ENCODE data around the gene CXCL17. TPM values are rescaled to one million over a fixed set of nuclear protein-coding genes. Genes with fewer than 3 reads are reported as not detected.

Gene CXCL17
- polyA plus RNA-seq, 1 donor (not counting 4 experiments of a cell fraction or from before 2014, with no cell fraction given), result not detected

- no peaks in the 10 kb centered on the region for H3K36me3 ChIP-seq (ENCODE audit: control insufficient read depth in 2 of 2, extremely low read depth in 1 of 2, insufficient read depth in 2 of 2, low read length in 2 of 2)
- H3K9me3 ChIP-seq (ENCODE audit: control insufficient read depth, low read depth, low read length), result no peaks in the 10 kb centered on the region
- H3K9ac ChIP-seq (ENCODE audit: control insufficient read depth, extremely low read depth, insufficient read depth, low read length), result no peak overlapping the region
- FAIRE-seq (no peak), DNase-seq (ENCODE audit: low read depth, low spot score) (no peak)
- no peaks in the 10 kb centered on the region for H3K79me2 ChIP-seq (ENCODE audit: control insufficient read depth, insufficient read depth, low read length)
- no peak overlapping the region for H3K27ac ChIP-seq (ENCODE audit: control insufficient read depth, insufficient read depth, low read length)
- TF ChIP-seq CTCF (optimal IDR thresholded peaks at IDR 0.05 in 1 of 3, IDR thresholded peaks at IDR 0.05 in 1 of 3, conservative IDR thresholded peaks at IDR 0.05 in 1 of 3; ENCODE audit: extremely low read depth in 1 of 3, insufficient read depth in 2 of 3, low read length in 3 of 3) (no peak), EZH2 (IDR thresholded peaks at IDR 0.05; ENCODE audit: low read length) (no peak)
- H4K20me1 ChIP-seq (ENCODE audit: control insufficient read depth, extremely low read depth, insufficient read depth, low read length), result no peaks in the 10 kb centered on the region
- dilution Hi-C loops (cut with MboI; ENCODE audit: extremely low pct_ligation_motif_present, low sequenced_read_pairs), result no loop called here
- H3K4me1 ChIP-seq (ENCODE audit: control insufficient read depth, extremely low read depth, insufficient read depth, low read length), result peaks cover 5% of the 10 kb centered on the region
- no peak overlapping the region for H3K4me2 ChIP-seq (ENCODE audit: control insufficient read depth, extremely low read depth, insufficient read depth, low read depth, low read length)
- no peak overlapping the region for H2AFZ ChIP-seq (ENCODE audit: control insufficient read depth, low read length)
- peaks cover 6% of the 10 kb centered on the region for H3K27me3 ChIP-seq (ENCODE audit: control insufficient read depth, extremely low read depth, insufficient read depth, low read length)
- no peak overlapping the region for H3K4me3 ChIP-seq (ENCODE audit: control insufficient read depth in 2 of 3, extremely low read depth in 1 of 3, insufficient read depth in 2 of 3, low read depth in 1 of 3, low read length in 3 of 3)
- H3K9me1 ChIP-seq (ENCODE audit: control insufficient read depth, extremely low read depth, insufficient read depth, low read length), result no peaks in the 10 kb centered on the region
Observed at GRCh38 chr19:42472402-42473147, 29.8 kb upstream of the CXCL17 start.

- FAIRE-seq (no peak), DNase-seq (ENCODE audit: low read depth, low spot score) (no peak)
- Histone ChIP-seq H3K27ac (ENCODE audit: control insufficient read depth, insufficient read depth, low read length) (no peak overlapping the region), H2AFZ (ENCODE audit: control insufficient read depth, low read length) (no peak overlapping the region), H3K27me3 (ENCODE audit: control insufficient read depth, extremely low read depth, insufficient read depth, low read length) (peaks cover 6% of the 10 kb centered on the region), H3K4me2 (ENCODE audit: control insufficient read depth, extremely low read depth, insufficient read depth, low read depth, low read length) (no peak overlapping the region), H3K36me3 (ENCODE audit: control insufficient read depth in 2 of 2, extremely low read depth in 1 of 2, insufficient read depth in 2 of 2, low read length in 2 of 2) (no peaks in the 10 kb centered on the region), H3K9me1 (ENCODE audit: control insufficient read depth, extremely low read depth, insufficient read depth, low read length) (no peaks in the 10 kb centered on the region), H3K4me1 (ENCODE audit: control insufficient read depth, extremely low read depth, insufficient read depth, low read length) (peaks cover 5% of the 10 kb centered on the region), H4K20me1 (ENCODE audit: control insufficient read depth, extremely low read depth, insufficient read depth, low read length) (no peaks in the 10 kb centered on the region), H3K4me3 (ENCODE audit: control insufficient read depth in 2 of 3, extremely low read depth in 1 of 3, insufficient read depth in 2 of 3, low read depth in 1 of 3, low read length in 3 of 3) (no peak overlapping the region), H3K9me3 (ENCODE audit: control insufficient read depth, low read depth, low read length) (no peaks in the 10 kb centered on the region), H3K79me2 (ENCODE audit: control insufficient read depth, insufficient read depth, low read length) (no peaks in the 10 kb centered on the region), H3K9ac (ENCODE audit: control insufficient read depth, extremely low read depth, insufficient read depth, low read length) (no peak overlapping the region)
- dilution Hi-C loops (cut with MboI; ENCODE audit: extremely low pct_ligation_motif_present, low sequenced_read_pairs), result no loop called here
- no peak for TF ChIP-seq EZH2 (IDR thresholded peaks at IDR 0.05; ENCODE audit: low read length)
- no peak for TF ChIP-seq CTCF (optimal IDR thresholded peaks at IDR 0.05 in 1 of 3, IDR thresholded peaks at IDR 0.05 in 1 of 3, conservative IDR thresholded peaks at IDR 0.05 in 1 of 3; ENCODE audit: extremely low read depth in 1 of 3, insufficient read depth in 2 of 3, low read length in 3 of 3)
Observed at GRCh38 chr19:42471554-42472249, 29.0 kb upstream of the CXCL17 start.

All from keratinocyte (primary cell).